HG02885 (cell line): Measurements from ENCODE around the gene SNAPC4.
"Not testable (repeated sequence)": the region's sequence is repeated elsewhere in the genome, so short reads cannot be mapped to it uniquely, and the experiment has no call there.

Source experiments
- ATAC-seq: cut with Tn5 transposase; IDR thresholded peaks from one replicate; pipeline ENCODE4 v1.9.1; 2021; ENCODE audit warnings: mild to moderate bottlenecking; ENCODE audit not compliant: unreplicated experiment, poor library complexity

The SNAPC4 gene

GRCh38 chr9:136410500-136411287, 10.7 kb upstream of the SNAPC4 start, which contains the start of the genes ENTR1 and PMPCA:
ENTR1 (minus strand) TSS chr9:136410614; CDS start chr9:136410397, 217 bp downstream.
PMPCA (plus strand) TSS chr9:136410658; CDS start chr9:136410669, 11 bp downstream.
- peak; percentile 90 for ATAC-seq

- peak; percentile 29 for ATAC-seq
These were observed 9.8 kb upstream of the SNAPC4 start for GRCh38 chr9:136409557-136410455.

GRCh38 chr9:136407911-136408310, 7.9 kb upstream of the SNAPC4 start:
- no peak for ATAC-seq

GRCh38 chr9:136407061-136407460, 7.1 kb upstream of the SNAPC4 start:
- ATAC-seq: not testable (repeated sequence)

GRCh38 chr9:136405904-136406303, 5.9 kb upstream of the SNAPC4 start:
- ATAC-seq: not testable (repeated sequence)

- ATAC-seq: no peak
These were observed 5.5 kb upstream of the SNAPC4 start for GRCh38 chr9:136405481-136405880.

GRCh38 chr9:136404801-136405136, 4.8 kb upstream of the SNAPC4 start:
- no peak for ATAC-seq

- ATAC-seq: no peak
These were observed 4.2 kb upstream of the SNAPC4 start for GRCh38 chr9:136403915-136404800.

- no peak for ATAC-seq
These were observed 3.6 kb upstream of the SNAPC4 start for GRCh38 chr9:136403538-136403914.

- ATAC-seq: no peak
These were observed 2.1 kb upstream of the SNAPC4 start for GRCh38 chr9:136402067-136402466.

- no peak for ATAC-seq
These were observed 1.4 kb upstream of the SNAPC4 start for GRCh38 chr9:136401173-136401922.

GRCh38 chr9:136399176-136400037, 563 bp downstream of the SNAPC4 start:
- ATAC-seq: peak; percentile 27

GRCh38 chr9:136398286-136398685, 1.7 kb downstream of the SNAPC4 start:
- no peak for ATAC-seq

- no peak for ATAC-seq
These were observed 2.3 kb downstream of the SNAPC4 start for GRCh38 chr9:136397643-136398042.

- no peak for ATAC-seq
These were observed 3.8 kb downstream of the SNAPC4 start for GRCh38 chr9:136396219-136396515.

- ATAC-seq: no peak
These were observed 4.4 kb downstream of the SNAPC4 start for GRCh38 chr9:136395345-136396218.

- no peak for ATAC-seq
These were observed 5.0 kb downstream of the SNAPC4 start for GRCh38 chr9:136395020-136395340.
